Sigmoid colon (tissue), 4 donors: ENCODE results near the gene SYNC.

ENCODE experiments used
- POLR2A ChIP-seq, 2 donors: fragments of 450-650 bp; IDR thresholded peaks; one replicate each; pipeline ENCODE4 v1.6.1; 2016; ENCODE audit warnings: antibody characterized with exemption in 2 of 2, mild to moderate bottlenecking in 2 of 2, moderate library complexity in 2 of 2
- POLR2AphosphoS5 ChIP-seq, 4 donors: sonication (generic); formaldehyde crosslinking; IDR thresholded peaks; one replicate each; pipeline ENCODE4 v1.6.1; 2017; ENCODE audit warnings: antibody characterized with exemption in 4 of 4
- TF ChIP-seq, protein P1 (sequence below), 4 experiments: fragments of 450-650 bp in 3 of 4; fragments of 200-600 bp in 1 of 4; IDR thresholded peaks; one replicate each; pipeline ENCODE4 v1.5.1; 2016 to 2019; ENCODE audit warnings: antibody characterized with exemption in 4 of 4, mild to moderate bottlenecking in 3 of 4, moderate library complexity in 2 of 4

DNA sequence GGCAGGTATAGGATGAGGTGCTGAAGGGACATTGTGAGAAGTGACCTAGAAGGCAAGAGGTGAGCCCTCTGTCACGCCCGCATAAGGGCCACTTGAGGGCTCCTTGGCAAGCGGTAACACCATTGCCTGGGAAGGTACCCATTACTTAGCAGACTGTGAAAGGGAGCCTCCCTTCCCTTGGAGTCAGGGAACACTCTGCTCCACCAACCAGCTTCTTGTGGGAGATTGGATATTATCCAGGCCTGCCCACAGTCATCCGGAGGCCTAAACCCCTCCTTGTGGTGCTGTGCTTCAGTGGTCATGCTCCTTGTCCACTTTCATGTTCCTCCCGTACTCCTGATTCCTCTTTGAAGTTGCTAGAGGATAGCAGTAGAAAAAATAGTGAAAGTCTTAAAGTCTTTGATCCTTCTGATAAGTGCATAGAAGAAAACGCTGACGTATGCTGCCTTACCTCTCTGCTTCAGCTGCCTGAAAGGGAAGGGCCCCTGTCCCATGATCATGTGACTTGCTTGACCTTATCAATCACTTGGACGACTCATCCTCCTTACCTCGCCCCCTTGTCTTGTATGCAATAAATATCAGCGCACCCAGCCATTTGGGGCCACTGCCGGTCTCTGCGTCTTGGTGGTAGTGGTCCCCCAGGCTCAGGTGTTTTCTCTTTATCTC, 35.5 kb downstream of the SYNC start:
- TF ChIP-seq, protein P1, sequence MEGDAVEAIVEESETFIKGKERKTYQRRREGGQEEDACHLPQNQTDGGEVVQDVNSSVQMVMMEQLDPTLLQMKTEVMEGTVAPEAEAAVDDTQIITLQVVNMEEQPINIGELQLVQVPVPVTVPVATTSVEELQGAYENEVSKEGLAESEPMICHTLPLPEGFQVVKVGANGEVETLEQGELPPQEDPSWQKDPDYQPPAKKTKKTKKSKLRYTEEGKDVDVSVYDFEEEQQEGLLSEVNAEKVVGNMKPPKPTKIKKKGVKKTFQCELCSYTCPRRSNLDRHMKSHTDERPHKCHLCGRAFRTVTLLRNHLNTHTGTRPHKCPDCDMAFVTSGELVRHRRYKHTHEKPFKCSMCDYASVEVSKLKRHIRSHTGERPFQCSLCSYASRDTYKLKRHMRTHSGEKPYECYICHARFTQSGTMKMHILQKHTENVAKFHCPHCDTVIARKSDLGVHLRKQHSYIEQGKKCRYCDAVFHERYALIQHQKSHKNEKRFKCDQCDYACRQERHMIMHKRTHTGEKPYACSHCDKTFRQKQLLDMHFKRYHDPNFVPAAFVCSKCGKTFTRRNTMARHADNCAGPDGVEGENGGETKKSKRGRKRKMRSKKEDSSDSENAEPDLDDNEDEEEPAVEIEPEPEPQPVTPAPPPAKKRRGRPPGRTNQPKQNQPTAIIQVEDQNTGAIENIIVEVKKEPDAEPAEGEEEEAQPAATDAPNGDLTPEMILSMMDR (IDR thresholded peaks at IDR 0.05) = no peak
- TF ChIP-seq POLR2A (IDR thresholded peaks at IDR 0.05) = no peak
- TF ChIP-seq POLR2AphosphoS5 (IDR thresholded peaks at IDR 0.05) = no peak
